Stimulated activated CD8-positive, alpha-beta memory T cell treated with anti-CD3 and anti-CD28 coated beads, Interleukin-2, amount 100 ng/mL, for 48 hours (primary cell): ENCODE data around the gene PITX1.

ENCODE experiments used
- DNase-seq, 2 donors: peaks; one replicate each; pipeline ENCODE4 v3.0.0-alpha.2; 2020; ENCODE audit warnings: low read depth in 2 of 2

PITX1 gene

GRCh38 chr5:135062216-135063055 is 28.4 kb upstream of the PITX1 start:
- no peak for DNase-seq

GRCh38 chr5:135061001-135061400 is 27.0 kb upstream of the PITX1 start:
- no peak for DNase-seq

GRCh38 chr5:135060021-135060420 is 26.0 kb upstream of the PITX1 start:
- DNase-seq: no peak

GRCh38 chr5:135059000-135059923 is 25.2 kb upstream of the PITX1 start:
- no peak for DNase-seq

GRCh38 chr5:135058331-135058732 is 24.3 kb upstream of the PITX1 start:
- DNase-seq: no peak

- DNase-seq: no peak
Measured at GRCh38 chr5:135057233-135057632, 23.2 kb upstream of the PITX1 start.

DNA sequence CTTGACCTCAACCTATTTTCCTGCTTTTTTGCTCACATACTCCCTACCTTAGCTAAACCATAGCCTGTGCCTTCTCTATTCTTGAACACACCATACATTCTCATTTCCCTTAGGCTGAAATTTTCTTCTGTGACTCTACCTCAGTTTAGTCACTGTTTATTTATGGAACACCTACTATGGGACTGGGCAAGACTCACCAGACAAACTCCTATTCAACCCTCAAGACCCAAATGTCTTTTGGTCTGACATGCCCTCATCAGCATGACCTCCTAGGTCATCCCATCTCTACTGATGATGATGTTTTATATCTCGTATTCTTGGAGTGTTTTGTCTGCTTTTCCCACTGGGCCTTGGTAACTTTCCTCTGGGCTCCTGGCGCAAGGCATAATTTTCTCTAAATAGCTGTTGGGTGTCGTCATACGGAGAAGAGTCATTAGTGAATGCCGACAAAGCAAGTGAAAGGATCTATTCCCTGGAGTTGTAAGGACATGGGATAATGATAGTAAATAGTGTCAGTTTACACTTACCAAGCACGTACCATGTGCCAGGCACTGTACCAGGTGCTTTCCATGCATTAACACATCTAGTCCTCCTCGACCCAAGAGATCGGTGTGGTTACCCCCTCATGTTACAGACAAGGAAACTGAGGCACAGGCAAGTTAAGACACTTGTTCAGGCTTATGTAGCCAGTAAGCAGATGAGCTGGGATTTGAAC is 22.4 kb upstream of the PITX1 start:
- no peak for DNase-seq

GRCh38 chr5:135055396-135055795 is 21.4 kb upstream of the PITX1 start:
- no peak for DNase-seq

- no peak for DNase-seq
Measured at GRCh38 chr5:135054546-135054945, 20.5 kb upstream of the PITX1 start.

DNA sequence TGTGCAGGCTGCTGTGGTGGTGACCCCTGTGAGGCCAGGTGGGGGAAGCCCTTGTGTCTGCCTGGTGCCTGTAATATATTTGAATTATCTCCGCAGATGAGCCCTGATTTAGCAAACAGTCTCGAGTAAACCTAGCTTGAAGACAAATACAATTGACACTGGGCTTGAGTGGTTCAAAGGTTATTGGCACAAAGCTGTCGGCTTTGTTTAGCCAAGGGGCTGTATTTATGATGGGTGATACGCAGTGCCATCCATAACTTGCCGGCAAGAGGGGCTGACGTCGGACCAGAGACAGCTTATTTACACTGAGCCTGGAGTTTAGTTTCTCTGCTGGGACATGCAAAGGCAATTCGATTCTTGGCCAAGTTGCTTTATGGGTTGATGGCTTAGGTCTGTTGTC is 20.0 kb upstream of the PITX1 start:
- no peak for DNase-seq

GRCh38 chr5:135053278-135053677 is 19.2 kb upstream of the PITX1 start:
- DNase-seq: no peak

DNA sequence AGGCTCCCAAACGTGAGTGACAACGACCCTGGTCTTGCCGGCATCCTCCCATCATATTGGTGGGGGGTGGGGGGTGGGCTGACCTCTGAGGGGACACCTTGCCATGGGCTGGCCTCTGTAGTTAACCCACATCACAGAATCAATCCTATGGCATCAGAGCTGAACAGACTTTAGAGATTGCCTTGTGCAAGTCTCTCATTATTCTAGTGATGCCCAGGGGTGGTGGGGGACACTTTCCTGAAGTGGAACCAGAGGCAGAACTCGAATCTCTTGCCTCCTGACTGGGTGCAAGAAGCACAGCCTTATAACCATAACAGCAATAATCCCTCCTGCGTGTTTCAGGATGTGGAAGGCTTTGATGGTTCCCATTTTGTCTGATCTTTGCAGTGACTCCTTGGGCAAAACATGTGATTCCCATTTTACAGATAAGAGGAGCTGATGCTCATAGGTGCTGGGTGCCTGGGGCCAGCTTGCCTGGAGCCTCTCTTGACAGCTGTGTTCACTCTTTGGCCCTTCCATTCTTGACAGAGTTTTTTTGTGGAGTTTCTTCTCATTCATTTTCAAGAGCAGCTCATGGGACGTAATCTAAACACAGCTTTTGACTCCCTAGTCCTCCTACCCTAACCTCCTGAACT is 18.6 kb upstream of the PITX1 start:
- DNase-seq: no peak

- DNase-seq: no peak
Measured at GRCh38 chr5:135051872-135052271, 17.8 kb upstream of the PITX1 start.

DNA sequence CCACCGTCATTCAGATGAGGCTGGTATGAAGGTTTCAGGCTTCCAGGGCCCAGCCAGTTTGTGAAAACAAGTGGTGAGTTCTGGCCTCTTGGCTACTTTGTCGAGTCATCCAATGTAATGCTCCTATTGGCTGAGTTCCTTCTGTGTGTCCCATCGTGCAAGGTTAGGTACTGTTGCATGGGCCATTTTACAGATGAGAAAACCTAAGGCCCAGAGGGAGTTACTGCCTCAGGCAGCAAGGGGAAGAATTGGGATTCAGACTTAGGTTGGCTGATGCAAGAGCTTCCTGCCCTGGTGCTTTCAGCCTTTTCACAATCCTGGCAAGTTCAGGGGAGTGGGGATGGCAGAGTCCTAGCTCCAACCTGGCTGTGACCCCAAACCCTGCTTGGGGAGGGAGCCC is 17.4 kb upstream of the PITX1 start:
- no peak for DNase-seq

GRCh38 chr5:135050244-135050767 is 16.3 kb upstream of the PITX1 start:
- no peak for DNase-seq

- no peak for DNase-seq
Measured at GRCh38 chr5:135048930-135049329, 14.9 kb upstream of the PITX1 start.

- no peak for DNase-seq
Measured at GRCh38 chr5:135048286-135048685, 14.3 kb upstream of the PITX1 start.

- no peak for DNase-seq
Measured at GRCh38 chr5:135047347-135047695, 13.3 kb upstream of the PITX1 start.

DNA sequence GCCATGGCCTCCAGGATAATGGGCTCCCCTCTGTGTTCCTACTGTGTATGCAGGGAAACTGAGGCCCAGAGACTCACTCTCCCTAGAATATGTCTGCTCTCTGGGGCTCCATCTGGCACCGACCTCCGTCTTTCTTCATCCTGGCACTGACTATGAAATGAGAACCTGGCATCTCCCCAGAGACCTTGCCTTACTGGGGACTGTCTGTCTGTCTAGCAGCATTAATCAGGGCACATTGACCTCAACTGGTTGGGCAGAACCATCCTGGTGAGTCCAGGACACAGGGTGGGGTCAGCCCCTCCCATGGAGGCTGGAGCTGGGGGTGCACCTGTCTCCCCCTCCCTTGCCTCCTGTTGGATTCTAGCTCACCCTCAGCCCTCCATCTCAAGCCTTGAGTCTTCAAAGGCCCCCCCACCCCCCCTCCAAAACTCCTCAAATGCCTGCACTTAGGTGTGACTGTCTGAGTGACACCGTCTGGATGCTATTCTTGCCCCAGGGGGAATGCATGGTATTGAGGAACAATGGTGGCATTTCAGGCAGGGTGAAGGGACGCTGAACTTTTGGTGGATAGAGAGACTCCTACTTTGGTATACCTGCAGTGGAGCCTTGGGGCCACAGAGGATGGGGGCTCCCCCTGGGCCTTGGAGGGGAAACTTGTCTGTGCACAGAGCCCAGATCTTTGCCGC is 12.8 kb upstream of the PITX1 start:
- DNase-seq: no peak

- no peak for DNase-seq
Measured at GRCh38 chr5:135045488-135045887, 11.5 kb upstream of the PITX1 start.

- DNase-seq: no peak
Measured at GRCh38 chr5:135042595-135042994, 8.6 kb upstream of the PITX1 start.
